ENCODE results near the gene SKIDA1.

Gene SKIDA1

GRCh38 chr10:21475393-21475792, 50.1 kb downstream of the SKIDA1 start:
- no peak for DNase-seq

- no peak for DNase-seq
Measured at GRCh38 chr10:21473541-21473940, 51.9 kb downstream of the SKIDA1 start.

- no peak for DNase-seq
Measured at GRCh38 chr10:21473135-21473534, 52.3 kb downstream of the SKIDA1 start.

GRCh38 chr10:21468086-21468485, 57.4 kb downstream of the SKIDA1 start:
- DNase-seq, result no peak

GRCh38 chr10:21467633-21468032, 57.8 kb downstream of the SKIDA1 start:
- DNase-seq, result no peak

- DNase-seq, result no peak
Measured at GRCh38 chr10:21464134-21464533, 61.3 kb downstream of the SKIDA1 start.

All from CD4-positive, alpha-beta T cell treated with Interleukin-17A for 4 hours (primary cell).